ENCODE measurements around the gene SYCE1.
A peak's percentile ranks its signal among the peaks of the same experiment; 100 is the strongest.
"Not testable (repeated sequence)": the region's sequence is repeated elsewhere in the genome, so short reads cannot be mapped to it uniquely, and the experiment has no call there.

The SYCE1 gene

GRCh38 chr10:133557381-133557780 is 8.0 kb downstream of the SYCE1 start:
- DNase-seq (ENCODE audit: low read depth), result no peak

GRCh38 chr10:133555521-133555920 is 9.9 kb downstream of the SYCE1 start:
- DNase-seq (ENCODE audit: low read depth), result no peak

GRCh38 chr10:133554600-133554999 is 10.8 kb downstream of the SYCE1 start:
- no peak for DNase-seq (ENCODE audit: low read depth)

DNA sequence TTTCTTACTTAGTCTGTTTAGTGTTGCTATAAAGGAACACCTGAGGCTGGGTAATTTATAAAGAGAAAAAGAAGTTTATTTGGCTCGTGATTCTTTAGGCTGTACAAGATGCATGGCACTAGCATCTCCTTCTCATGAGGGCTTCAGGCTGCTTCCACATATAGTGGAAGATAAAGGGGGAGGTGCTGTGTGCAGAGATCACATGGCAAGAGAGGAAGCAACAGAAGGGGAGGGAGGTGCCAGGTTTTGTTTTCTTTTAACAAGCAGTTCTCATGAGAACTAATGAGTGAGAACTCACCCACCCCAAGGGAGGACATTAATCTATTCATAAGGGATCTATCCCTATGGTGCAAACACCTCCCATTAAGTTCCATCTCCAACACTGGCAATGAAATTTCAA is 20.9 kb downstream of the SYCE1 start:
- DNase-seq (ENCODE audit: low read depth), result no peak

DNA sequence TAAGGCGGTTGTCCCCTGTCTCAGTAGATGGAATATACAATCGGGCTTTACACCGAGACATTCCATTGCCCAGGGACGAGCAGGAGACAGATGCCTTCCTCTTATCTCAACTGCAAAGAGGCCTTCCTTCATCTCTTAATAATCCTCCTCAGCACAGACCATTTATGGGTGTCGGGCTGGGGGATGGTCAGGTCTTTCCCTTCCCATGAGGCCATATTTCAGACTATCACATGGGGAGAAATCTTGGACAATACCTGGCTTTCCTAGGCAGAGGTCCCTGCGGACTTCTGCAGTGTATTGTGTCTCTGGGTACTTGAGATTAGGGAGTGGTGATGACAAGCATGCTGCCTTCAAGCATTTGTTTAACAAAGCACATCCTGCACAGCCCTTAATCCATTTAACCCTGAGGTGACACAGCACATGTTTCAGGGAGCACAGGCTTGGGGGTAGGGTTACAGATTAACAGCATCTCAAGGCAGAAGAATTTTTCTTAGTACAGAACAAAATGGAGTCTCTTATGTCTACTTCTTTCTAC is 23.9 kb downstream of the SYCE1 start:
- not testable (repeated sequence) for DNase-seq (ENCODE audit: low read depth)

GRCh38 chr10:133537546-133538545 is 27.5 kb downstream of the SYCE1 start:
- peak; percentile 26 for DNase-seq (ENCODE audit: low read depth)

- DNase-seq (ENCODE audit: low read depth), result no peak
Measured at GRCh38 chr10:133536198-133536597, 29.2 kb downstream of the SYCE1 start.

DNA sequence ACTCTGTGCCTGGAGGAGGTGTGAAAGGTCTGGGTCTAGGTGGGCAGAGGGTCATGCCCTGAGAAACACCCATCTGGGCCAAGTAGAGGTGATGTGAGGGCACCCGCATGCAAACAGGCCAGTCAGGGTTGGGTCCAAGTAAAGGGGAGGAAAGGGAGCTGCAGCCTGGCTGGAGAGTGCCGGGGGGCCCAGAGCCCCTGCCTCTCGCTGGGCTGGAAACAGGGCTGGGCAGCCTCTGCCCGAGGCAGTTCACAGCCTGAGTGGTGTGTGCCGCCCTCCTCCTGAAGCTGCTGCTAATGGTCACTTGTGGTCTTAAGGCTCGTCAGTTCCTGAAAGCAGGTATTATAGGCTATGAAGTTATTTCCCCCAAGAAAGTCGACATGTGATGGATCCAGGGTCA is 31.0 kb downstream of the SYCE1 start:
- no peak for DNase-seq (ENCODE audit: low read depth)

GRCh38 chr10:133532871-133533270 is 32.5 kb downstream of the SYCE1 start:
- DNase-seq (ENCODE audit: low read depth), result no peak

DNA sequence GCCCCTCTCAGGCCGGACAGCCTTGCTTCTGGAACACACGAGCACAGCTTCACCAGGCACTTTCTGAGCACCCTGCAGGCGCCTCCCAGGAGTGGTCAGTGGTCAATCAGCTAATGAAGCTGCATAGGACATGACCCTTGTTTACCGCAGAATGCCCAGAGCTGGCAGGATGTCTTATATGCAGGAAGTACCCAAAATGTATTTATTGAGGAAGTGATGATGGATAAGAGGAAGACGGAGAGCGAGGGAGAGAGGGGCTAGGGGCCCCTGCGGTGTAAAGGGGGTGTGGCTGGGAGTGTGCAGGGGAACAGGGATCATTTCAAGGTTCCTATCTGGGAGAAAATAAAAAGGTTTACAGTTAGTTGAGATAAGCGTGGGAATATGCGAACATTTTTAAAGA is 34.9 kb downstream of the SYCE1 start:
- DNase-seq (ENCODE audit: low read depth), result no peak

DNA sequence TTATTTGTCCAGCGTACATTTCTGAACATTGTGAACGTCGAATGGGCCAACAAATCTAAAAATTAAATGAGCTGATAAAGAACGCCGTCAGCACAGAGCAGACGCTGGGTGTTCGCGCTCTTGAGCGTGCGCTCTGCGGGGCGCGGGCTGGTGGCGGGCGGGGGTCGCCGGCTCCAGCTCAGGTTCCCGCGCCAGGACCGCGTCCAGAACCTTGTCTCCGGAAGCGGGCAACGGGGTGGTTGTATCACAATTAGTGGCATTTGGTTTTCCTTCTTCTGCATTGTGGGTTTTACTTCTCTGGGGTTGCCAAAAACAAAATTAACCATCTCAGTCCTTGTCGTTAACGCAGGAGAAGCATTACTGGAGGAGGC is 35.8 kb downstream of the SYCE1 start:
- DNase-seq (ENCODE audit: low read depth), result no peak

- peak; percentile 31 for DNase-seq (ENCODE audit: low read depth)
Measured at GRCh38 chr10:133528845-133529575, 36.4 kb downstream of the SYCE1 start.

DNA sequence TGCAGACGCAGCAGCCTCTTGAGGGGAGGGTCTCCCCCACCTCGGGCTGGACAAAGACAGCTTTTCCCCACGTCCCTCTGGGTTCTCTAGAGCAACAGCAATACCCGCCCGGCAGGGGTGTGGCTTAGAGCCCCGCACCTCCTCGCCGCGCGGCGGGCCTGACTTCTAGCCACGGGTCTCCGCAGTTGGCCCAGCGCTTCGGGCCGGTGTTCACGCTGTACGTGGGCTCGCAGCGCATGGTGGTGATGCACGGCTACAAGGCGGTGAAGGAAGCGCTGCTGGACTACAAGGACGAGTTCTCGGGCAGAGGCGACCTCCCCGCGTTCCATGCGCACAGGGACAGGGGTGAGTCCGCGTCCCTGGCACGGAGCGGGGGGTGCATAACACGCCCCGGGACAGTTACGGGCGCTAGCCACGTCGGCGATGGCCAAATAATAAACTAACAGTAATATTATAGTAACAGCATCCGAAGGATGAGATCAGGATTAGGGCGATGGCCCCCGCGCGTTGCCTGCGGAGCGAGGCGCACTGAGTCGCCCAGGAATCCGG is 37.0 kb downstream of the SYCE1 start:
- DNase-seq (ENCODE audit: low read depth), result peak; percentile 2

GRCh38 chr10:133527771-133528271 is 37.6 kb downstream of the SYCE1 start:
- DNase-seq (ENCODE audit: low read depth), result no peak

DNA sequence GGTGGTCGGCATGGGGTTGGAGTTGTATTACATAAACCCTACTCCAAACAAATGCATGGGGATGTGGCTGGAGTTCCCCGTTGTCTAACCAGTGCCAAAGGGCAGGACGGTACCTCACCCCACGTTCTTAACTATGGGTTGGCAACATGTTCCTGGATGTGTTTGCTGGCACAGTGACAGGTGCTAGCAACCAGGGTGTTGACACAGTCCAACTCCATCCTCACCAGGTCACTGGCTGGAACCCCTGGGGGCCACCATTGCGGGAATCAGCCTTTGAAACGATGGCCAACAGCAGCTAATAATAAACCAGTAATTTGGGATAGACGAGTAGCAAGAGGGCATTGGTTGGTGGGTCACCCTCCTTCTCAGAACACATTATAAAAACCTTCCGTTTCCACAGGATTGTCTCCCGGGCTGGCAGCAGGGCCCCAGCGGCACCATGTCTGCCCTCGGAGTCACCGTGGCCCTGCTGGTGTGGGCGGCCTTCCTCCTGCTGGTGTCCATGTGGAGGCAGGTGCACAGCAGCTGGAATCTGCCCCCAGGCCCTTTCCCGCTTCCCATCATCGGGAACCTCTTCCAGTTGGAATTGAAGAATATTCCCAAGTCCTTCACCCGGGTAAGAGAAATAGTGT is 38.3 kb downstream of the SYCE1 start, which contains the start of gene CYP2E1:
CYP2E1 (plus strand) TSS at position 407 of the 632 bp plus-strand sequence; CDS start at position 440, 33 bp downstream.
- DNase-seq (ENCODE audit: low read depth), result no peak

- no peak for DNase-seq (ENCODE audit: low read depth)
Measured at GRCh38 chr10:133525444-133525843, 39.9 kb downstream of the SYCE1 start.

- no peak for DNase-seq (ENCODE audit: low read depth)
Measured at GRCh38 chr10:133523631-133524203, 41.7 kb downstream of the SYCE1 start.

DNA sequence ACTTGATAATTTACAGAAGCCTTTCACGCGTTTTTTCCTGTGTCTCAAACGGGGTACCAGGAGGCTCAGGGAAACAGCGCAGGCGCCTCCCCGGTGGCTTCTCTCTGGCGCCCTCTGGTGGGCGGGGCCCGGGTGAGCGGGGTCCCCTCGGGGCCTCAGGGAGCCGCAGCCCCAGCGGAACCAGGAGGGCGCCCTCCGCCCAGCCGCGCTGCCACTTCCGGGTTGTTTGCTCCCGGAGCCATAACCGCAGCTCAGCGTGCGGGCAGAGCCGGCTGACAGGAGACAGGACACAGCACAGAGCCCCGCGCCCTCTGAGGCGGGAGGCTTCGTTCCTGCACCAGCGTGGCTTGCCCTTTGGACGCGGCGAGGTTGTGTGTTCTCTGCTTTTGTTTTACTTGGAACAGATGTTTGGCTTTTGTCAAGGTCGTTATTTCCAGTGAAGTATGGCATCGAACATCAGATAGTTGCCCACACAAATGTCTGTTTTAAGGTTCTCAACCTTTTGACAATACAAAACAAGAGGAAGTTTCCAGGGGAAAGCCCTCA is 45.1 kb downstream of the SYCE1 start:
- peak; percentile 72 for DNase-seq (ENCODE audit: low read depth)

DNA sequence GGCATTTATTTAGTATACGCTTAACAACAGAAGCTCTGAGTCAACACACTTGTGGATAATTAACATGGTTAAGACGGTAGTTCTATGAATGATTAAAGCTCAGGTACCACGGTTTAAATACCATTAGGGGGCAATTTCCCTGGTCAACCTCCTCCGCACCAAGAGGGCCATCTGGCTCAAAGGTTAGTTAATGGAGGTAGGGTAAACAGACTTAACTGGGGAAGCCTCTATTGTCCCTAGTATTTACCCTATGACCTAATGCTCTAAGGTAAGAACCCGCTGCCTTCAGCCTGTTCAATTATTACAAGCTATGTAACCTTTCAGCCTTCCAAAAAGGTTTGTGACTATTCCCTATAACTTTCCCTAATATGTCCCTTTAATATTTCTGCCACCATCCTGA is 46.9 kb downstream of the SYCE1 start:
- DNase-seq (ENCODE audit: low read depth), result not testable (repeated sequence)

GRCh38 chr10:133516057-133516456 is 49.3 kb downstream of the SYCE1 start:
- DNase-seq (ENCODE audit: low read depth), result no peak

GRCh38 chr10:133515471-133515870 is 49.9 kb downstream of the SYCE1 start:
- no peak for DNase-seq (ENCODE audit: low read depth)
